ENCODE data around the gene TBC1D1.

DNA sequence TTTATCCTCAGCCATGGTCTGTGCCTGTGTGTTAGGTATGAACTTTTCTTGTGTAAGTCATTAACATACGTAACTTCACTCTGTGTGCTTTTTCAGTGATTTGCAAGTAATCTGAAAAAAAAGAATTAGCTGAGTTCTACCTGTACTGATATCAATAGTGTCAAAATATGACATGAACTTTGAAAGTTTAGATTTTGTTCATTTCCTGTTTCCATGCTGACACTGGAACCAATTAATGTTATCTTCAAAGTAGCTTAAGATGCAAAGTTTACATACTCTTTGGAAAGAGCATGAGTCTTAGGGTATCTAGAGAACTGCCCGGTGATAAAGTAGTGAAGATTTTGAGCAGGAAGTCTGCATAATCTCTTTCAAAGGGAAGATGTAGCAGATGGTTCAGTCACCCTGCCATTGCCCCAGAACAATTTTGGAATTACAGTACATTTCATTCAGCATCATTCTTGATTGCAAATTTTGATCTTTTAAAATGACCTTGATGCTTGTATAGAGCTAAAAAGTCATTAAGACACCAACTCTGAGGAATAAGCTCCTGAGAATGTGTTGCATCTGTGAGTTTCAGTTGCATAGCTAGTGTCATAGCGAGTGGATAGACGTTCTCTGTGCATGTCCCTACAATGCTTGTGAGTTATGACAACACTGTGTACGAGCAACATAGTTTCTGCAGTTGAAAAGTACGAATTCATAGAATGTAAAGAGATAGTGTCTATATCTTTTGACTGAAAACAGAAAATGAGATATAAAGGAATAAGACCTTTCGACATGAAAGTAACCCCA lies 199.8 kb downstream of the TBC1D1 start:
- TF ChIP-seq POLR2A (IDR thresholded peaks at IDR 0.05), result no peak
- TF ChIP-seq, protein P1, sequence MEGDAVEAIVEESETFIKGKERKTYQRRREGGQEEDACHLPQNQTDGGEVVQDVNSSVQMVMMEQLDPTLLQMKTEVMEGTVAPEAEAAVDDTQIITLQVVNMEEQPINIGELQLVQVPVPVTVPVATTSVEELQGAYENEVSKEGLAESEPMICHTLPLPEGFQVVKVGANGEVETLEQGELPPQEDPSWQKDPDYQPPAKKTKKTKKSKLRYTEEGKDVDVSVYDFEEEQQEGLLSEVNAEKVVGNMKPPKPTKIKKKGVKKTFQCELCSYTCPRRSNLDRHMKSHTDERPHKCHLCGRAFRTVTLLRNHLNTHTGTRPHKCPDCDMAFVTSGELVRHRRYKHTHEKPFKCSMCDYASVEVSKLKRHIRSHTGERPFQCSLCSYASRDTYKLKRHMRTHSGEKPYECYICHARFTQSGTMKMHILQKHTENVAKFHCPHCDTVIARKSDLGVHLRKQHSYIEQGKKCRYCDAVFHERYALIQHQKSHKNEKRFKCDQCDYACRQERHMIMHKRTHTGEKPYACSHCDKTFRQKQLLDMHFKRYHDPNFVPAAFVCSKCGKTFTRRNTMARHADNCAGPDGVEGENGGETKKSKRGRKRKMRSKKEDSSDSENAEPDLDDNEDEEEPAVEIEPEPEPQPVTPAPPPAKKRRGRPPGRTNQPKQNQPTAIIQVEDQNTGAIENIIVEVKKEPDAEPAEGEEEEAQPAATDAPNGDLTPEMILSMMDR (IDR thresholded peaks at IDR 0.05), result no peak
- no peak for TF ChIP-seq POLR2AphosphoS5 (IDR thresholded peaks at IDR 0.05)

All from prostate gland (tissue), 2 donors.